Endothelial cell of umbilical vein (primary cell): ENCODE results near the gene UTS2B. TPM values are rescaled to one million over a fixed set of nuclear protein-coding genes. Genes with fewer than 3 reads are reported as not detected.

ENCODE experiments used
- BruUV-seq: library from RNA; stranded (reverse); fragments of 400-500 nt; replicated peaks from 2 replicates; lab custom pipeline; 2021; lab: Mats Ljungman, UMichigan
- CTCF ChIA-PET: fragments of 300-600, 350-600 bp; sonication (Branson Sonifier 250); formaldehyde crosslinking; loops from one replicate; lab custom pipeline; 2021; ENCODE audit warnings: antibody characterized with exemption, inconsistent platforms; lab: Charles Lee
- POLR2A ChIA-PET: fragments of 300-600, 350-600 bp; sonication (Branson Sonifier 250); formaldehyde crosslinking; loops from one replicate; lab custom pipeline; 2021; ENCODE audit warnings: antibody characterized with exemption, inconsistent platforms; lab: Charles Lee
- DNase-seq: peaks from one replicate; pipeline ENCODE4 v3.0.0-alpha.2; 2011; ENCODE audit warnings: low read depth, low spot score
- FAIRE-seq: peaks from 2 replicates; lab custom pipeline; 2011; peaks lifted over from hg19 to GRCh38; lab: Jason Lieb, UNC
- H2AFZ ChIP-seq: 2 replicates; pipeline ENCODE4 v1.6.0; 2012; ENCODE audit warnings: low read depth, low read length, control low read depth, inconsistent platforms
- H3K27ac ChIP-seq: 2 replicates; pipeline ENCODE4 v1.5.1; 2011; ENCODE audit warnings: low read depth, mild to moderate bottlenecking, control low read depth, low read length, moderate library complexity; ENCODE audit not compliant: insufficient read depth
- H3K27me3 ChIP-seq, 2 experiments: 2 replicates each; pipeline versions ENCODE4 v1.6.0 to v1.6.1; 2011; ENCODE audit warnings: low read length in 2 of 2, mixed read lengths in 1 of 2; ENCODE audit not compliant: control insufficient read depth in 2 of 2, insufficient read depth in 2 of 2
- H3K36me3 ChIP-seq, 2 experiments: 2 replicates in 1 of 2; 3 replicates in 1 of 2; pipeline ENCODE4 v1.5.1; 2011; ENCODE audit warnings: low read length in 2 of 2, mild to moderate bottlenecking in 1 of 2, moderate library complexity in 1 of 2; ENCODE audit not compliant: control insufficient read depth in 2 of 2, insufficient read depth in 2 of 2; ENCODE audit errors: extremely low read depth in 1 of 2
- H3K4me1 ChIP-seq: 3 replicates; pipeline ENCODE4 v1.5.1; 2011; ENCODE audit warnings: mild to moderate bottlenecking, low read length; ENCODE audit not compliant: control insufficient read depth, insufficient read depth; ENCODE audit errors: extremely low read depth
- H3K4me2 ChIP-seq: 2 replicates; pipeline ENCODE4 v1.6.1; 2011; ENCODE audit warnings: low read length, control low read depth, mixed read lengths; ENCODE audit not compliant: insufficient read depth
- H3K4me3 ChIP-seq, 3 experiments: fragments of 200-600 bp in 1 of 3; sonication (generic), shearing (Covaris generic) in 1 of 3; replicated peaks in 1 of 3; 2 replicates each; pipeline ENCODE4 v1.5.1; 2011 to 2016; ENCODE audit warnings: control low read depth in 3 of 3, low read length in 3 of 3, mild to moderate bottlenecking in 2 of 3, inconsistent platforms in 1 of 3, low read depth in 1 of 3, moderate library complexity in 1 of 3; ENCODE audit not compliant: insufficient read depth in 1 of 3
- H3K79me2 ChIP-seq: 2 replicates; pipeline ENCODE4 v1.6.0; 2012; ENCODE audit warnings: low read length, inconsistent platforms; ENCODE audit not compliant: control insufficient read depth, insufficient read depth
- H3K9ac ChIP-seq: replicated peaks from 2 replicates; pipeline ENCODE3; 2011; ENCODE audit warnings: low read length, control low read depth; ENCODE audit not compliant: insufficient read depth; ENCODE audit errors: extremely low read depth
- H3K9me1 ChIP-seq: replicated peaks from 3 replicates; pipeline ENCODE4 v1.6.0; 2011; ENCODE audit warnings: mild to moderate bottlenecking, low read length; ENCODE audit not compliant: control insufficient read depth, insufficient read depth; ENCODE audit errors: extremely low read depth
- H3K9me3 ChIP-seq: replicated peaks from 2 replicates; pipeline ENCODE4 v1.5.1; 2012; ENCODE audit warnings: low read length, inconsistent platforms; ENCODE audit not compliant: control insufficient read depth, insufficient read depth
- H4K20me1 ChIP-seq: replicated peaks from 2 replicates; pipeline ENCODE3; 2011; ENCODE audit warnings: mild to moderate bottlenecking, low read length; ENCODE audit not compliant: control insufficient read depth, insufficient read depth; ENCODE audit errors: extremely low read depth
- CTCF ChIP-seq, 2 donors: IDR thresholded peaks; 1 replicate in 1 of 2; 2 replicates in 1 of 2; pipeline ENCODE4 v1.5.1; 2011; ENCODE audit warnings: low read length in 2 of 2, mild to moderate bottlenecking in 2 of 2, moderate library complexity in 2 of 2, control low read depth in 1 of 2, inconsistent platforms in 1 of 2, low read depth in 1 of 2; ENCODE audit not compliant: insufficient read depth in 1 of 2; ENCODE audit errors: extremely low read depth in 1 of 2
- EZH2 ChIP-seq: IDR thresholded peaks from 2 replicates; pipeline ENCODE4 v1.6.1; 2012; ENCODE audit warnings: borderline replicate concordance, low read depth, mild to moderate bottlenecking, moderate library complexity, low read length, inconsistent platforms; ENCODE audit not compliant: severe bottlenecking
- FOS ChIP-seq: IDR thresholded peaks from 2 replicates; pipeline ENCODE4 v1.6.1; 2011; ENCODE audit warnings: mild to moderate bottlenecking, low read length, moderate library complexity, borderline replicate concordance; ENCODE audit not compliant: insufficient read depth
- GATA2 ChIP-seq: IDR thresholded peaks from 2 replicates; pipeline ENCODE4 v1.7.0; 2011; ENCODE audit warnings: low read depth, mild to moderate bottlenecking, moderate library complexity, mixed read lengths, low read length; ENCODE audit not compliant: insufficient read length, insufficient read depth
- JUN ChIP-seq: IDR thresholded peaks from 2 replicates; pipeline ENCODE4 v1.6.1; 2011; ENCODE audit warnings: borderline replicate concordance, low read depth; ENCODE audit not compliant: insufficient read length, insufficient read depth
- MAX ChIP-seq: IDR thresholded peaks from 2 replicates; pipeline ENCODE4 v1.6.1; 2011; ENCODE audit not compliant: insufficient read depth, insufficient read length
- MYC ChIP-seq: IDR thresholded peaks from one replicate; pipeline ENCODE4 v1.6.1; 2011; ENCODE audit warnings: mild to moderate bottlenecking, low read depth, low read length
- POLR2A ChIP-seq: IDR thresholded peaks from 2 replicates; pipeline ENCODE4 v1.6.1; 2012; ENCODE audit warnings: low read depth, mild to moderate bottlenecking, control low read depth, low read length
- POLR2AphosphoS5 ChIP-seq: IDR thresholded peaks from 2 replicates; pipeline ENCODE4 v1.6.1; 2012; ENCODE audit warnings: low read depth, mild to moderate bottlenecking, control low read depth, low read length, moderate library complexity; ENCODE audit not compliant: insufficient read depth
- dilution Hi-C: fragments of 300-500 bp; cut with MboI; formaldehyde crosslinking; loops from one replicate; pipeline ENCODE4 v1.15.0; 2019; ENCODE audit warnings: low sequenced_read_pairs; ENCODE audit not compliant: extremely low pct_ligation_motif_present
- intact Hi-C: fragments of 100-400 bp; cut with micrococcal nuclease; formaldehyde crosslinking; loops from one replicate; pipeline ENCODE4 v1.10.0; 2022
- polyA plus RNA-seq, 4 experiments: library from polyadenylated mRNA; depleted of rRNA in 3 of 4; stranded (reverse) in 3 of 4; unstranded in 1 of 4; fragments of >200 nt; gene quantifications; 2 replicates each; pipeline versions ENCODE4 v1.2.1 to v1.2.3, GENCODE V29; 2011 to 2012; ENCODE audit warnings: missing spikeins in 1 of 4
- total RNA-seq: library from RNA; stranded (reverse); gene quantifications from 2 replicates; pipeline ENCODE4 v1.2.3, GENCODE V29; 2021

UTS2B gene
- total and polyA plus RNA-seq, 2 donors (not counting 3 experiments of a cell fraction or from before 2014, with no cell fraction given): 0.21 to 1.1 TPM

GRCh38 chr3:191343115-191343514 lies 12.8 kb upstream of the UTS2B start:
- peaks cover 0 to 2% of the 10 kb centered on the region in 2 experiments for H3K36me3 ChIP-seq
- peaks cover 2% of the 10 kb centered on the region for H4K20me1 ChIP-seq
- CTCF ChIA-PET: no interaction called here
- H3K4me1 ChIP-seq: peaks cover 33% of the 10 kb centered on the region
- no peaks in the 10 kb centered on the region for H3K27me3 ChIP-seq
- TF ChIP-seq CTCF (IDR thresholded peaks at IDR 0.05; ENCODE audit: extremely low read depth in 1 of 2, insufficient read depth in 1 of 2, low read depth in 1 of 2, low read length in 2 of 2): no peak
- TF ChIP-seq EZH2: no peak
- no peak for TF ChIP-seq FOS
- no peak for TF ChIP-seq GATA2
- no peak for TF ChIP-seq MAX
- TF ChIP-seq POLR2A: no peak
- no peak for TF ChIP-seq JUN
- TF ChIP-seq MYC: no peak
- TF ChIP-seq POLR2AphosphoS5: no peak
- dilution Hi-C loops (no loop called here), intact Hi-C loops (no loop called here)
- BruUV-seq: no TSS peak
- no peak overlapping the region for H3K27ac ChIP-seq
- DNase-seq (no peak), FAIRE-seq (no peak)
- no peak overlapping the region for H3K4me2 ChIP-seq
- peaks cover 100% of the 10 kb centered on the region for H3K79me2 ChIP-seq
- no peak overlapping the region for H3K4me3 ChIP-seq
- H3K9me3 ChIP-seq: no peaks in the 10 kb centered on the region
- H3K9me1 ChIP-seq: no peaks in the 10 kb centered on the region
- POLR2A ChIA-PET: no interaction called here
- H2AFZ ChIP-seq: no peak overlapping the region
- no peak overlapping the region for H3K9ac ChIP-seq
